ENCODE data around the gene ILDR2. TPM values are rescaled to one million over a fixed set of nuclear protein-coding genes. Genes with fewer than 3 reads are reported as not detected.

Gene ILDR2
- total and polyA plus RNA-seq, 10 of the 15 experiments (the other 5 are each of a cell fraction or from before 2014, with no cell fraction given), result 0.05 to 5.3 (median 1.9) TPM

DNA sequence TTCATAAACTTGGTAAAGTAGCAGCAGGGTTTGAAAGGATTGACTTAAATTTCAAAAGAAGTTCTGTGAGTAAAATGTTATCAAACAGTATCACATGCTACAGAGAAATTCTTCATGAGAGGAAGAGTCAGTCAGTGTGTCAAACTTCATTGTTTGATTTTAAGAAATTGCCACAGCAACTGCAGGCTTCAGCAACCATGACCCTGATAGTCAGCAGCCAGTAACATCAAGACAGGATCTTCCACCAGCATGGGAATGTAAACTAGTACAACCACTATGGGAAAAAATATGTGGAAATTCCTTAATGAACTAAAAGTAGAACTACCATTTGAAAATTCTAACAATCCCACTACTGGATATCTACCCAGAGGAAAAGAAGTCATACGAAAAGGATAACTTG is 25.2 kb upstream of the ILDR2 start (continued):
- TF ChIP-seq ZBTB4 (CRISPR knock-in tag; IDR thresholded peaks at IDR 0.05), result no peak
- TF ChIP-seq HDAC6 (IDR thresholded peaks at IDR 0.05; ENCODE audit: unreplicated experiment), result no peak
- no peak for TF ChIP-seq NFXL1 (IDR thresholded peaks at IDR 0.05; ENCODE audit: borderline replicate concordance)
- TF ChIP-seq BMI1 (IDR thresholded peaks at IDR 0.05; ENCODE audit: borderline replicate concordance), result no peak
- TF ChIP-seq BACH1 (IDR thresholded peaks at IDR 0.05; ENCODE audit: borderline replicate concordance), result no peak
- no peak for TF ChIP-seq E4F1 (IDR thresholded peaks at IDR 0.05; ENCODE audit: borderline replicate concordance, partially characterized antibody)
- no peak for TF ChIP-seq SRF (IDR thresholded peaks at IDR 0.05; ENCODE audit: low read depth in 2 of 2, low read length in 2 of 2)
- TF ChIP-seq REST (IDR thresholded peaks at IDR 0.05; ENCODE audit: low read depth, low read length), result no peak
